Upper lobe of left lung (tissue), 6 donors: ENCODE data around the gene AOAH. TPM values are rescaled to one million over a fixed set of nuclear protein-coding genes. Genes with fewer than 3 reads are reported as not detected.

Experiments
- ATAC-seq, 2 donors: fragments of 200-7000 bp; cut with Tn5 transposase; one replicate each; pipeline ENCODE4 v1.9.1; 2022; ENCODE audit warnings: mild to moderate bottlenecking in 2 of 2, moderate library complexity in 2 of 2; ENCODE audit not compliant: low FRiP score in 2 of 2
- DNase-seq, 2 donors: peaks; one replicate each; pipeline ENCODE4 v3.0.0-alpha.2; 2019 to 2020
- H3K27ac ChIP-seq, 4 donors: fragments of 200-600 bp; sonication (generic); one replicate each; pipeline ENCODE4 v1.5.1; 2016 to 2019
- H3K27me3 ChIP-seq, 4 donors: fragments of 200-600 bp; sonication (generic); one replicate each; pipeline ENCODE4 v1.5.1; 2017 to 2019
- H3K36me3 ChIP-seq, 4 donors: fragments of 200-600 bp; sonication (generic); one replicate each; pipeline ENCODE4 v1.5.1; 2016 to 2019
- H3K4me1 ChIP-seq, 4 donors: fragments of 200-600 bp; sonication (generic); one replicate each; pipeline ENCODE4 v1.5.1; 2018 to 2019
- H3K4me3 ChIP-seq, 4 donors: fragments of 200-600 bp; sonication (generic); one replicate each; pipeline ENCODE4 v1.5.1; 2017 to 2019; ENCODE audit warnings: mild to moderate bottlenecking in 2 of 4, moderate library complexity in 1 of 4
- H3K9me3 ChIP-seq, 4 donors: fragments of 200-600 bp; sonication (generic); one replicate each; pipeline ENCODE4 v1.5.1; 2018 to 2019
- CTCF ChIP-seq, 6 experiments: fragments of 450-650 bp in 4 of 6; fragments of 200-600 bp in 2 of 6; sonication (generic) in 2 of 6; IDR thresholded peaks; one replicate each; pipeline ENCODE4 v1.5.1; 2016 to 2019; ENCODE audit warnings: antibody characterized with exemption in 6 of 6
- EP300 ChIP-seq, 4 donors: sonication (generic); formaldehyde crosslinking; IDR thresholded peaks; one replicate each; pipeline ENCODE4 v1.5.1; 2017; ENCODE audit warnings: antibody characterized with exemption in 4 of 4, control low read depth in 2 of 4
- POLR2A ChIP-seq, 4 donors: fragments of 450-650 bp; IDR thresholded peaks; one replicate each; pipeline ENCODE4 v1.5.1; 2016 to 2017; ENCODE audit warnings: antibody characterized with exemption in 4 of 4, mild to moderate bottlenecking in 2 of 4
- POLR2AphosphoS5 ChIP-seq, 2 donors: sonication (generic); formaldehyde crosslinking; IDR thresholded peaks; one replicate each; pipeline ENCODE4 v1.5.1; 2017; ENCODE audit warnings: antibody characterized with exemption in 2 of 2
- WGBS, 2 donors: methylation state at CpG; one replicate each; pipeline ENCODE4 v1.1.5; 2017 to 2018; 5-methylcytosine and 5-hydroxymethylcytosine counted together
- total RNA-seq, 6 donors: library from RNA; depleted of rRNA in 4 of 6; stranded (reverse); fragments of >200 nt in 4 of 6; gene quantifications; one replicate each; pipeline versions ENCODE4 v1.1.0 to v1.2.1, GENCODE V29; 2016 to 2021
- donor health status: DM: no; HTN: no; CAD: no; lungs with moderate emphysema.
- donor health status: DM: no; HTN: yes; CAD: no; lungs with severe emphysema.

AOAH gene
- total RNA-seq, 6 donors from 2014 or later = 18.5 to 36.8 (median 25.7) TPM

GRCh38 chr7:36642010-36642409, 82.3 kb downstream of the AOAH start:
- no peak overlapping the region for H3K4me3 ChIP-seq
- no peak for DNase-seq
- H3K4me1 ChIP-seq = no peaks in the 10 kb centered on the region
- TF ChIP-seq EP300 (IDR thresholded peaks at IDR 0.05) (no peak), POLR2A (IDR thresholded peaks at IDR 0.05) (no peak), POLR2AphosphoS5 (IDR thresholded peaks at IDR 0.05) (no peak)
- no peak for ATAC-seq
- H3K27me3 ChIP-seq = no peaks in the 10 kb centered on the region
- H3K9me3 ChIP-seq = no peaks in the 10 kb centered on the region
- no peaks in the 10 kb centered on the region for H3K36me3 ChIP-seq
- WGBS, 2 donors = 95 to 96% methylated on average over 3 of the region's 3 CpGs
- H3K27ac ChIP-seq = no peak overlapping the region

- TF ChIP-seq CTCF (IDR thresholded peaks at IDR 0.05) (no peak), EP300 (IDR thresholded peaks at IDR 0.05) (no peak), POLR2A (IDR thresholded peaks at IDR 0.05) (no peak), POLR2AphosphoS5 (IDR thresholded peaks at IDR 0.05) (no peak)
- Histone ChIP-seq H3K36me3 (no peaks in the 10 kb centered on the region), H3K27me3 (no peaks in the 10 kb centered on the region), H3K27ac (peak overlapping the region in 1 of 4 donors; percentile 19), H3K4me3 (no peak overlapping the region), H3K9me3 (no peaks in the 10 kb centered on the region), H3K4me1 (no peaks in the 10 kb centered on the region)
- DNase-seq (no peak), ATAC-seq (no peak)
- WGBS, 2 donors = 95 to 97% methylated on average over 4 of the region's 4 CpGs
These were observed 83.6 kb downstream of the AOAH start for GRCh38 chr7:36640682-36641081.

GRCh38 chr7:36639826-36640225, 84.5 kb downstream of the AOAH start:
- WGBS, 2 donors = 48 to 51% methylated on average over 8 of the region's 8 CpGs
- no peaks in the 10 kb centered on the region for H3K4me1 ChIP-seq
- H3K36me3 ChIP-seq = no peaks in the 10 kb centered on the region
- DNase-seq (peak in 1 of 2 donors; percentile 44), ATAC-seq (peak; percentile 16 to 32)
- H3K27me3 ChIP-seq = no peaks in the 10 kb centered on the region
- H3K4me3 ChIP-seq = no peak overlapping the region
- H3K27ac ChIP-seq = peak overlapping the region in 1 of 4 donors; percentile 19
- no peaks in the 10 kb centered on the region for H3K9me3 ChIP-seq
- TF ChIP-seq POLR2AphosphoS5 (IDR thresholded peaks at IDR 0.05) (peak in 1 of 2 donors; percentile 27), POLR2A (IDR thresholded peaks at IDR 0.05) (no peak)

GRCh38 chr7:36638586-36639263, 85.6 kb downstream of the AOAH start:
- ATAC-seq (no peak), DNase-seq (no peak)
- Histone ChIP-seq H3K27ac (no peak overlapping the region), H3K27me3 (no peaks in the 10 kb centered on the region), H3K36me3 (no peaks in the 10 kb centered on the region), H3K4me1 (no peaks in the 10 kb centered on the region), H3K4me3 (no peak overlapping the region), H3K9me3 (no peaks in the 10 kb centered on the region)
- TF ChIP-seq POLR2AphosphoS5 (IDR thresholded peaks at IDR 0.05) = no peak
- no peak for TF ChIP-seq POLR2A (IDR thresholded peaks at IDR 0.05)
- no peak for TF ChIP-seq CTCF (IDR thresholded peaks at IDR 0.05)
- no peak for TF ChIP-seq EP300 (IDR thresholded peaks at IDR 0.05)
- WGBS, 2 donors = 94% methylated on average over 3 of the region's 3 CpGs

GRCh38 chr7:36638140-36638539, 86.2 kb downstream of the AOAH start:
- ATAC-seq (no peak), DNase-seq (no peak)
- TF ChIP-seq CTCF (IDR thresholded peaks at IDR 0.05) = no peak
- TF ChIP-seq POLR2A (IDR thresholded peaks at IDR 0.05) = no peak
- no peak for TF ChIP-seq POLR2AphosphoS5 (IDR thresholded peaks at IDR 0.05)
- no peak for TF ChIP-seq EP300 (IDR thresholded peaks at IDR 0.05)
- Histone ChIP-seq H3K4me3 (no peak overlapping the region), H3K27ac (no peak overlapping the region), H3K9me3 (no peaks in the 10 kb centered on the region), H3K4me1 (no peaks in the 10 kb centered on the region), H3K27me3 (no peaks in the 10 kb centered on the region), H3K36me3 (no peaks in the 10 kb centered on the region)
- WGBS, 2 donors = 92 to 98% methylated on average over 5 of the region's 5 CpGs

GRCh38 chr7:36637417-36637816, 86.9 kb downstream of the AOAH start:
- H3K27ac ChIP-seq = no peak overlapping the region
- DNase-seq = no peak
- no peaks in the 10 kb centered on the region for H3K36me3 ChIP-seq
- 64 to 74% methylated on average over 4 of the region's 4 CpGs for WGBS, 2 donors
- no peaks in the 10 kb centered on the region for H3K9me3 ChIP-seq
- no peak for ATAC-seq
- no peak for TF ChIP-seq POLR2A (IDR thresholded peaks at IDR 0.05)
- no peak for TF ChIP-seq CTCF (IDR thresholded peaks at IDR 0.05)
- TF ChIP-seq POLR2AphosphoS5 (IDR thresholded peaks at IDR 0.05) = no peak
- no peak for TF ChIP-seq EP300 (IDR thresholded peaks at IDR 0.05)
- no peak overlapping the region for H3K4me3 ChIP-seq
- no peaks in the 10 kb centered on the region for H3K4me1 ChIP-seq
- no peaks in the 10 kb centered on the region for H3K27me3 ChIP-seq
